ENCODE measurements around the gene BCL2L12. TPM values are rescaled to one million over a fixed set of nuclear protein-coding genes. Genes with fewer than 3 reads are reported as not detected.

BCL2L12 gene
- total RNA-seq, 1 donor = 5.1 TPM

GRCh38 chr19:49672131-49672919, 6.6 kb downstream of the BCL2L12 start:
- Histone ChIP-seq H3K36me3 (ENCODE audit: insufficient read depth, low read length) (peaks cover 9% of the 10 kb centered on the region), H3K4me3 (ENCODE audit: insufficient read depth, low read length) (peak overlapping the region; percentile 49), H3K4me1 (ENCODE audit: insufficient read depth, low read length) (peaks cover 7% of the 10 kb centered on the region), H3K27me3 (ENCODE audit: insufficient read depth, low read length) (no peaks in the 10 kb centered on the region), H3K4me2 (ENCODE audit: insufficient read depth, low read length) (peak overlapping the region; percentile 63), H2AFZ (ENCODE audit: low read length) (peak overlapping the region; percentile 69), H3K9me3 (ENCODE audit: low read depth, low read length) (no peaks in the 10 kb centered on the region), H4K20me1 (ENCODE audit: insufficient read depth, low read length) (no peaks in the 10 kb centered on the region), H3K79me2 (ENCODE audit: insufficient read depth, low read length) (peaks cover 8% of the 10 kb centered on the region), H3K27ac (ENCODE audit: low read depth, low read length) (no peak overlapping the region)
- peak; percentile 87 for TF ChIP-seq CTCF (IDR thresholded peaks at IDR 0.05; ENCODE audit: extremely low read depth, low read depth, low read length)
- peak; percentile 98 for DNase-seq (ENCODE audit: insufficient read length, low spot score, missing footprints)

DNA sequence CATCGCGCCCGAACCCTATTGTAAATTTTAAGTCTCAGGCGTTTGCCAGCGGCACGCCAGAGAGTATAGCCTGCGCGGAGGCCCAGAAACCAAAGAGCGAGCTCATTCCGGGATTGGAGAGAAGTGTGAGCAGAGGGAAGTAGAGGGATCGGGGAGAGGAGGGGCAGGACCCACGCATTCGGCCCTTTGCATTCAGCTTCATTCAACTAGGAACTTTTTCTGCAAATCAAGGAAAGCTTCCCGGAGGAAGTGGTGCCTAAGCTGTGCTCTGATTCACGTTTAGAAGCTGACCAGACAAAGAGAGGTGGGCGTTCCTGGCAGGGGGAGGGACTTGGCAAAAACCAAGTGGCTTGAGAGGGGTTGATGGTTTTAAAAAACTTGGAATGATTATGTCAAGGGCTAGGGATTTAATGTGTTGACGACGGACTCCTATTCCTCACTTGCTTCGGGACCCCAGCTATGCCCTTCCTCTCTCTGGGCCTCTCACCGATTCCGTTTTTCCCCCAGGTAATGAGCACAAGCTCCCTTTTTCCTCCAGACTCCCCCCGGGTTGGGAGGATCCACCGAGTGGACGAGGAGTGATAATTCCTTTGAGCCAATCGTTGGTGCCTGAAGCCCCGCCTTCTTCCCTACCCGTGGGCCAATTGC, 10.5 kb downstream of the BCL2L12 start:
- Histone ChIP-seq H3K4me3 (ENCODE audit: insufficient read depth, low read length) (peak overlapping the region; percentile 75), H3K36me3 (ENCODE audit: insufficient read depth, low read length) (no peaks in the 10 kb centered on the region), H2AFZ (ENCODE audit: low read length) (peak overlapping the region; percentile 100), H3K27ac (ENCODE audit: low read depth, low read length) (peak overlapping the region; percentile 100), H4K20me1 (ENCODE audit: insufficient read depth, low read length) (peaks cover 26% of the 10 kb centered on the region), H3K4me2 (ENCODE audit: insufficient read depth, low read length) (peak overlapping the region; percentile 100), H3K4me1 (ENCODE audit: insufficient read depth, low read length) (peaks cover 21% of the 10 kb centered on the region), H3K79me2 (ENCODE audit: insufficient read depth, low read length) (peaks cover 40% of the 10 kb centered on the region), H3K27me3 (ENCODE audit: insufficient read depth, low read length) (no peaks in the 10 kb centered on the region), H3K9me3 (ENCODE audit: low read depth, low read length) (no peaks in the 10 kb centered on the region)
- no peak for TF ChIP-seq CTCF (IDR thresholded peaks at IDR 0.05; ENCODE audit: extremely low read depth, low read depth, low read length)
- DNase-seq (ENCODE audit: insufficient read length, low spot score, missing footprints) = peak; percentile 100

- H3K4me2 ChIP-seq (ENCODE audit: insufficient read depth, low read length) = peak overlapping the region; percentile 100
- TF ChIP-seq CTCF (IDR thresholded peaks at IDR 0.05; ENCODE audit: extremely low read depth, low read depth, low read length) = no peak
- peaks cover 42% of the 10 kb centered on the region for H3K79me2 ChIP-seq (ENCODE audit: insufficient read depth, low read length)
- DNase-seq (ENCODE audit: insufficient read length, low spot score, missing footprints) = peak; percentile 100
- H3K36me3 ChIP-seq (ENCODE audit: insufficient read depth, low read length) = peaks cover 3% of the 10 kb centered on the region
- H3K27ac ChIP-seq (ENCODE audit: low read depth, low read length) = peak overlapping the region; percentile 100
- no peaks in the 10 kb centered on the region for H3K27me3 ChIP-seq (ENCODE audit: insufficient read depth, low read length)
- H3K9me3 ChIP-seq (ENCODE audit: low read depth, low read length) = no peaks in the 10 kb centered on the region
- H3K4me3 ChIP-seq (ENCODE audit: insufficient read depth, low read length) = peak overlapping the region; percentile 99
- H3K4me1 ChIP-seq (ENCODE audit: insufficient read depth, low read length) = peaks cover 21% of the 10 kb centered on the region
- H4K20me1 ChIP-seq (ENCODE audit: insufficient read depth, low read length) = peaks cover 29% of the 10 kb centered on the region
- peak overlapping the region; percentile 83 for H2AFZ ChIP-seq (ENCODE audit: low read length)
Measured at GRCh38 chr19:49676784-49677230, 11.1 kb downstream of the BCL2L12 start.
